Effector memory CD4-positive, alpha-beta T cell (primary cell): ENCODE data around the gene VSIG2.

ENCODE experiments used
- DNase-seq, 3 donors: peaks; one replicate each; pipeline ENCODE4 v3.0.0-alpha.2; 2020
- H3K27ac ChIP-seq: 2 replicates; pipeline ENCODE4 v1.7.0; 2013; ENCODE audit warnings: mild to moderate bottlenecking, low read length, moderate library complexity; ENCODE audit not compliant: insufficient read depth, poor library complexity, severe bottlenecking
- H3K27me3 ChIP-seq: replicated peaks from 2 replicates; pipeline ENCODE4 v1.7.0; 2013; ENCODE audit warnings: mild to moderate bottlenecking, low read length; ENCODE audit not compliant: insufficient read depth, control insufficient read depth, poor library complexity, severe bottlenecking
- H3K36me3 ChIP-seq: 2 replicates; pipeline ENCODE4 v1.7.0; 2013; ENCODE audit warnings: mild to moderate bottlenecking, low read length, moderate library complexity; ENCODE audit not compliant: control insufficient read depth, insufficient read depth
- H3K4me1 ChIP-seq: 2 replicates; pipeline ENCODE4 v1.7.0; 2013; ENCODE audit warnings: low read length, mild to moderate bottlenecking; ENCODE audit not compliant: control insufficient read depth, insufficient read depth, poor library complexity, severe bottlenecking
- H3K4me3 ChIP-seq: 2 replicates; pipeline ENCODE4 v1.7.0; 2013; ENCODE audit warnings: low read length, low read depth, mild to moderate bottlenecking; ENCODE audit not compliant: insufficient read depth, poor library complexity, severe bottlenecking
- H3K9me3 ChIP-seq: 2 replicates; pipeline ENCODE4 v1.7.0; 2013; ENCODE audit warnings: mild to moderate bottlenecking, low read length, moderate library complexity; ENCODE audit not compliant: control insufficient read depth

VSIG2 gene

DNA sequence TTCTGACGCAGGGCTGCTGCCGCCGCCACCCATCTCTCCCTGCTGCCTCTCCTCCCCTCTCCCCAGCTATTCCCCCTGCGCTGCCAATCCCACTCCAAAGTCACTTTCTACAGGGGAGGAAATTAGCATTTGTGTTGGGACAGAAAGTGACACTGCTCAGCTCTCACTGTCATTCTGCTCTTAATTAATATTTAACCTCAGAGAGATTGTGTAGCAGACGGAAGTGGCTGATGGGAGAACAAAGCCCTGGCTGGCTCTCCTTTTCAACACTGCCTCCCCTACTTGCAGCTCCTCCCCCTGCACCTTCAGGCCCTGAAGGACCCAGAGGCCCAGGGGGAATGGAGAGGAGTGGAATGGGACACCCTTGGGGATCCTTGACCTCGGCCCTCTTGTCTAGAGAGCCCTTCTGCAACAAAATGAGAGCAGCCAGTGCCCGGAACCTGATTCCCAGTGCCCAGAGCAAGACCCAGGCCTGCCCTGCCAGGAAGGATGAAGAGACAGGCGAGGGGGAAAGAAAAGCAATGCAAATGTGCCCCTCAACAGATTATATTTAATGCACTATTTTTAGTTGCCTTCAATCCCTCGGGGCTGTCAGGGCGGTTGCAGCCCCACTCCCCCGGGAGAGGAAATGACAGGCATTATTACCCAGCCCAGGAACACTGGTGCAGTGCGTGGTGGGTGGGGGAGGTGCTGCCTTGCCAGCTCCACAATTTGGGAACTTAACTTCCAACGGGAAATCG lies 26.9 kb downstream of the VSIG2 start:
- H3K27ac ChIP-seq = no peak overlapping the region
- H3K4me3 ChIP-seq = no peak overlapping the region
- H3K36me3 ChIP-seq = no peaks in the 10 kb centered on the region
- DNase-seq = no peak
- H3K9me3 ChIP-seq = no peaks in the 10 kb centered on the region
- no peaks in the 10 kb centered on the region for H3K4me1 ChIP-seq
- no peaks in the 10 kb centered on the region for H3K27me3 ChIP-seq

DNA sequence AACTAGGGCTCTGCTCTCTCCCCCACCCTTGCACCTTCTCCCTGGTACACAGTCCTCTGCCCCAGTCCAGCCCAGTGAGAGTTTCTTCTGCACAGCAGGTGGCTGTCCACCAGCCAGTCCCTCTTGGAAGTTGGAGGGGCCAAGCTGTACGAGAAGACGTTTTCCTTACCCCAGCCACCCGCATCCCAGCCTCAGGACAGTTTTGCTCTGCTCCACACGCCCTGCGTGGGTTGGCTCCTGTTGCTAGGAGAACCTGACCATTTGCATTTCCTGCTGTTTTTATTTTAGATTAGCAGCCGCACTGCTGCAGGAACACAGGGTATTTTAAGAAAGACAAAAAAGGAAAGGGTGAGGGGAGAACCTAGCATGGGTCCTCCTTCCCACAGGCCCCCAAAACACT lies 29.9 kb downstream of the VSIG2 start:
- no peak for DNase-seq
- Histone ChIP-seq H3K27ac (no peak overlapping the region), H3K4me1 (peaks cover 11% of the 10 kb centered on the region), H3K27me3 (peaks cover 11% of the 10 kb centered on the region), H3K9me3 (no peaks in the 10 kb centered on the region), H3K36me3 (no peaks in the 10 kb centered on the region), H3K4me3 (no peak overlapping the region)

DNA sequence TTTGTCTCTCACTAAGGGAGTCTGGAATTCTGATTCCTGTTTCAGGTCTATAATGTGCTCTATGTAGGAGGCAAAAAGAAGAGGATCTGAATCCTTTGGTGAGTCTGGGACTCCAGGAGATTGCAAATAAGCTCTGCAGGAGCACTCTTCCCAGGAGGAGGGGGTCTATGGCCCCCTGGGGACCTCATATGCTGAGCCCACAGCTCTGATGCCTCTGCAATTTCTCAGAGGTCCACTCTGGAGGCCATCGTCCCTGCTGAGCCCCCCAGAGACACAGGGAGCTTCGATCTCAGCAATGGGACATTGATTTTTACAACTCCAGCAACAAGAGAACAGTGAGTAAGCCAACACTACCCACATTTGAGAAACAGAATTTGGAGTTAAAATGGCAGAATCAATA lies 32.5 kb downstream of the VSIG2 start:
- H3K27ac ChIP-seq = no peak overlapping the region
- DNase-seq = no peak
- no peak overlapping the region for H3K4me3 ChIP-seq
- peaks cover 11% of the 10 kb centered on the region for H3K27me3 ChIP-seq
- H3K9me3 ChIP-seq = no peaks in the 10 kb centered on the region
- no peaks in the 10 kb centered on the region for H3K36me3 ChIP-seq
- H3K4me1 ChIP-seq = peaks cover 11% of the 10 kb centered on the region

DNA sequence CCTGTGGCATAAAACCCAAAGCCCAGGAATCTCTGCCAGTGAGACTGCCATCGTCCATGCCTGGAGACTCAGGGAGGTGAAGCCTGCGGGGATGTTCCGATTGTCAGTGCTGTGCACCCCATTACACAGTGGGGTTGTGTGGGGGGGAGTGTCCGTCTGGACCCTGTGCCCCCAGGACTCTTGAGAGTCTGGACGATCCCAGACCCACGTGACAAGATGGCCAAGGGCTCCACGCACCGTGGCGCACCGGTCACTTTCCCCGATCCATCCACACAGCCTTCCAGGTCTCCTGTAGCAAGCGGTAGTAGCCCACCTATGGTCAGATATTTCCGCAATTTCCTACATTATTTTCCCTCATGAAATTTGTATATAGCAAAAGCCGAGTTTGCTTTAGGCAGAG lies 33.3 kb downstream of the VSIG2 start:
- peaks cover 11% of the 10 kb centered on the region for H3K4me1 ChIP-seq
- no peaks in the 10 kb centered on the region for H3K36me3 ChIP-seq
- no peak overlapping the region for H3K4me3 ChIP-seq

DNA sequence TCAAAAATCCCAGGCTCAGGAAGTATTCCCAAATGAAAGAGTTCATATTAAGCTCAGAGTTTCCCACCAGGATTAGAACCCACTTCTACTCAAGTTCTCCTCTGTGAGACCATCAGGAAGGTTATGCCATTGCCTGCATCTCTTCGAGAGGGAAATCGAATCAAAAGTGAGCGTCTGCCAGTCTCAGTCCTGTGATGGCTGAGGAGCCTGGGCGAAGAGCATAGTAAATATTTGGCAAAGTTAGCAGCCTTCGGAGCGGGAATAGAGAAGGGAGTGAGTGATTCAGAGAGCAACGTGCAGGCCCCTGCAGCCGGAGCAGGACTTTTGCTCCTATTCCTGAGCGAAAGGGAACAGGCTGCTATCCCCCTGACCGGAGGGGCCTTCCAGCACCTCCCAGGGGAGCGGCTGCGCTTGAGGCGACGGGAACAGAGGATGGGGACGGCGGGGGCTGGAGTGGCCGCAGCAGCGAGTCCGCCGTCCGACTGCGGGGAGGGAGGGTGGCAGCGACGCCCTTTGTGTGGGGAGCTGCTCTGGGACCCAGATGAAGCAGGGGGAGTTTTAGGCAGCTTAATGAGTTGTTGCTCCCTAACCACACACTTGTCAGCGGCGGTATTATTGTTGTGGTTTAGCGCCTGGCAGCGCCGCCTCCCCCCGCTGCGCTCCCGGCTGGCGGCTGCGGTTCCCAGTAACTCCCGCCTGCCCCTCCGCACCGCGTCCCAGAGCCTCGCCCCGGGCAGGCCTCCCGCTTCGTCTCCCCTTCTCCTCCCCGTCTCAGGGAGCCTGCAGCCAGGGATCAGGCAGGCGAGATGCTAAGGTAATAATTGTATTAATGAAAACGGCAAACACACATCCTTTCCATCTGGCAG lies 34.0 kb downstream of the VSIG2 start:
- Histone ChIP-seq H3K36me3 (no peaks in the 10 kb centered on the region), H3K4me3 (peak overlapping the region; percentile 46), H3K27ac (no peak overlapping the region), H3K27me3 (peaks cover 11% of the 10 kb centered on the region), H3K4me1 (peaks cover 11% of the 10 kb centered on the region), H3K9me3 (no peaks in the 10 kb centered on the region)
- DNase-seq = peak in 2 of 3 donors; percentile 4 to 16

More for the DNA sequence above, 33.3 kb downstream of the VSIG2 start:
- DNase-seq = no peak
- Histone ChIP-seq H3K27ac (no peak overlapping the region), H3K9me3 (no peaks in the 10 kb centered on the region), H3K27me3 (peaks cover 11% of the 10 kb centered on the region)

DNA sequence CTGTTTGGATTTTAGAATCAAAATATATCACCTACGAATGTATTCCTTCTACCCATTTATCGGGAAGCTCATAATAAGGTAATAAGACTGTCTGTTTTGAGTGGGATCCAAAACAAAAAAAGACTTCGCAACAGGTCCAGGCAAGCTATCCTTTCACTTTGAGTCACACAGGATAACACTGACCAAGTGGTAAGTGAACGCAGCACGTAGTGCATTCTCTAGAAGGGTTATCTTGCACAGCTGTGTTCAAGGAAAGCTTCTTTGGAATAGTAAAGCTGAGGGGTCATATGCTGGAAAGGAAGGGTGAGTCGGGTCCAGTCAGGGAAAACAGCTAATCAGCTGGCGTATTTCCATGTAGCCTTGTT lies 34.7 kb downstream of the VSIG2 start:
- Histone ChIP-seq H3K36me3 (no peaks in the 10 kb centered on the region), H3K4me3 (no peak overlapping the region), H3K27ac (no peak overlapping the region), H3K4me1 (peaks cover 11% of the 10 kb centered on the region), H3K27me3 (peaks cover 11% of the 10 kb centered on the region), H3K9me3 (no peaks in the 10 kb centered on the region)
- DNase-seq = no peak

DNA sequence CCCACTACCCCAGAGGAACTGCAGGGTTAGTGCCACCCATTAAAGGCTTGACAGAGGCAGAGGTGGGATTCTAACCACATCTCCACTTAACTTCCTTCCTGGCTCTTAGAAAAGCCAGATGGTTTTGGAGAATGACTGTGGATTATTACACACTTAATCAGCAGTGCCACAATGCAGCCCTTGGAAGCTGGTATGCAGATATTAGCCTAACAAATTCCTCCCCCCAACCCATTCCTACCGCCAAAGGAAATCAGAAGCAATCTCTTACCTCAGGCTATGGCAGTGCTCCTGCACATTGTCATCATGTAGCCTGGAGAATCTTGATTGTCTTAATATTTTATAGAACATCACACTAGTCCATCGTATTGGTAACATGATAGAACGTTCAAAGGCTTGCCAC lies 35.5 kb downstream of the VSIG2 start:
- H3K27ac ChIP-seq = no peak overlapping the region
- peaks cover 11% of the 10 kb centered on the region for H3K4me1 ChIP-seq
- no peaks in the 10 kb centered on the region for H3K36me3 ChIP-seq
- no peak for DNase-seq
- H3K4me3 ChIP-seq = no peak overlapping the region
- H3K27me3 ChIP-seq = peaks cover 11% of the 10 kb centered on the region
- no peaks in the 10 kb centered on the region for H3K9me3 ChIP-seq

DNA sequence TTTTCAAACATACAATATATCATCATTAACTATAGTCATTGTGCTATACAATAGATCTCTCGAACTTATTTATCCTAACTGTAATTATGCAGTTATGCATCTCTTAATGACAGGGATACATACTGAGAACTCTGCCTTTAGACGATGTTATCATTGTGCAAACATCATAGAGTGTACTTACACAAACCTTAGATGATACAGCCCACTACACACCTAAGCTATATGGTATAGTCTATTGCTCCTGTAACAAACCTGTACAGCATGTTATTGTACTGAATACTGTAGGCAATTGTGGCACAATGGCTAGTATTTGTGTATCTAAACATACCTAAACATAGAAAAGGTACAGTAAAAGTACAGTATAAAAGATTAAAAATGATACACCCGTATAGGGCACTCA lies 39.7 kb downstream of the VSIG2 start:
- Histone ChIP-seq H3K4me1 (no peaks in the 10 kb centered on the region), H3K4me3 (no peak overlapping the region), H3K9me3 (peaks cover 3% of the 10 kb centered on the region), H3K27me3 (peaks cover 2% of the 10 kb centered on the region), H3K27ac (no peak overlapping the region), H3K36me3 (no peaks in the 10 kb centered on the region)
- DNase-seq = no peak

DNA sequence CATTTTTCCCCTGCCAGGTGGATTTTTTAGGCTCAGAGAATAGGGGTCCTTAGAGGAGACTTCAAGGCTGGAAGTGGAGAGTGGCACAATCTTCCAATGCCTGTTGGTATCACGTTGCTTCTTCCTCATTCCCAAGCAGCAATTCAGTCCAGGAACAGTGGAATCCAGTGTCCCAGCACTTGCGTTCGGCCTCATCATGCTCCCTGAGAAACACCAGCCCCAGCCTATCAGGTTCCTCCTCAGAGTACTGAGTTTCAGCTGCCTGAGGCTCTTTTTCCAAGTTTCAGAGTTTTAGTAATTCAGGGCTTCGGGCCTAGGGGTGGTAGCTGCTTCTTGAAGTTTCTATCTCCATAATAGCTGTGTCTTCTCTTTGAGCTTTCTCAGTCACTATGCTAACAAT lies 44.2 kb downstream of the VSIG2 start:
- no peaks in the 10 kb centered on the region for H3K36me3 ChIP-seq
- H3K4me1 ChIP-seq = no peaks in the 10 kb centered on the region
- no peaks in the 10 kb centered on the region for H3K27me3 ChIP-seq
- peaks cover 3% of the 10 kb centered on the region for H3K9me3 ChIP-seq
- H3K4me3 ChIP-seq = no peak overlapping the region
- H3K27ac ChIP-seq = no peak overlapping the region
- DNase-seq = no peak

DNA sequence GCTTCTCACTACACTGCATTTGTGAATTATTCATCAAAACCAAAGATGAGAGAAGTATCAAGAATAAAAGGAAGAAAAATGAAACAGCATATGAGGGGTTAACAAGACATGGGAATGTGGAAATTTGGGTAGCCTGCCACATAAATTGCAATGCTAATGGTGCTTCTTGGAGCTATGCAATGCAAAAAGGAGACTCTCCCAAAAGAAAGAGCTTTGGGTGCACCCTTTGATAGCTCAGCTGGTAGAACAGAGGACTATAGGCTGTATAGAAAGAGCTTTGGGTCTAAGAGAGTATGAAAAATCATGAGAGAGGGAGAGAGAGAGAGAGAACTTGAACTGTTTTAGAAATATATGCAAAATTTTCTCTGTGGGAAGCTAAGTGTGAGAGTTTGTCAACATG lies 52.0 kb downstream of the VSIG2 start:
- Histone ChIP-seq H3K4me3 (no peak overlapping the region), H3K36me3 (no peaks in the 10 kb centered on the region), H3K4me1 (no peaks in the 10 kb centered on the region), H3K9me3 (no peaks in the 10 kb centered on the region), H3K27me3 (no peaks in the 10 kb centered on the region), H3K27ac (no peak overlapping the region)
- DNase-seq = no peak
